NOMO-1 treated with dmso at 0.1 percent for 144 hours (cell line): Measurements from ENCODE around the gene MACROD1.
"Not testable (repeated sequence)": the region's sequence is repeated elsewhere in the genome, so short reads cannot be mapped to it uniquely, and the experiment has no call there.

ENCODE experiments used
- DNase-seq: peaks from one replicate; lab custom pipeline; 2025; ENCODE audit not compliant: unreplicated experiment; lab: John Stamatoyannopoulos, UW

Gene MACROD1

GRCh38 chr11:64185693-64186491 is 20.0 kb upstream of the MACROD1 start, which contains the start of gene STIP1:
Gene STIP1 (plus strand): TSS chr11:64186171. CDS start chr11:64186262, 91 bp downstream.
- peak; percentile 100 for DNase-seq

- DNase-seq: peak; percentile 53
Observed at GRCh38 chr11:64185175-64185692, 19.3 kb upstream of the MACROD1 start.

GRCh38 chr11:64183890-64184289 is 18.0 kb upstream of the MACROD1 start:
- no peak for DNase-seq

GRCh38 chr11:64181506-64182411 is 15.8 kb upstream of the MACROD1 start:
- DNase-seq: peak; percentile 83

GRCh38 chr11:64180891-64181290 is 15.0 kb upstream of the MACROD1 start:
- DNase-seq: no peak

- DNase-seq: no peak
Observed at GRCh38 chr11:64178951-64179639, 13.2 kb upstream of the MACROD1 start.

GRCh38 chr11:64178203-64178602 is 12.3 kb upstream of the MACROD1 start:
- no peak for DNase-seq

GRCh38 chr11:64176751-64177150 is 10.8 kb upstream of the MACROD1 start:
- DNase-seq: no peak

GRCh38 chr11:64173616-64174355 is 7.9 kb upstream of the MACROD1 start:
- DNase-seq: no peak

GRCh38 chr11:64170419-64170818 is 4.5 kb upstream of the MACROD1 start:
- DNase-seq: no peak

- DNase-seq: no peak
Observed at GRCh38 chr11:64165481-64165841, 452 bp downstream of the MACROD1 start.

- DNase-seq: no peak
Observed at GRCh38 chr11:64164392-64165312, 1.3 kb downstream of the MACROD1 start.

GRCh38 chr11:64163951-64164350 is 2.0 kb downstream of the MACROD1 start:
- no peak for DNase-seq

- DNase-seq: not testable (repeated sequence)
Observed at GRCh38 chr11:64162769-64163168, 3.1 kb downstream of the MACROD1 start.

GRCh38 chr11:64161037-64161436 is 4.9 kb downstream of the MACROD1 start:
- no peak for DNase-seq

- DNase-seq: no peak
Observed at GRCh38 chr11:64157631-64158394, 8.1 kb downstream of the MACROD1 start.

GRCh38 chr11:64156235-64157011 is 9.5 kb downstream of the MACROD1 start:
- no peak for DNase-seq

- DNase-seq: no peak
Observed at GRCh38 chr11:64153812-64154211, 12.1 kb downstream of the MACROD1 start.
